Measurements from ENCODE around the gene CHAC2. TPM values are rescaled to one million over a fixed set of nuclear protein-coding genes. Genes with fewer than 3 reads are reported as not detected.

Gene CHAC2
- total RNA-seq, 1 donor from 2014 or later = 2.7 TPM

- no peak for TF ChIP-seq CTCF (IDR thresholded peaks at IDR 0.05)
- H3K4me3 Mint-ChIP-seq (ENCODE audit: unreplicated experiment) = no peak overlapping the region
- no peak for DNase-seq (ENCODE audit: low spot score)
- H3K36me3 Mint-ChIP-seq (ENCODE audit: low read depth) = peaks cover 9% of the 10 kb centered on the region
- H3K4me1 Mint-ChIP-seq (ENCODE audit: low read depth) = peaks cover 5% of the 10 kb centered on the region
- H3K27ac Mint-ChIP-seq (ENCODE audit: unreplicated experiment) = no peak overlapping the region
- no peaks in the 10 kb centered on the region for H3K9me3 Mint-ChIP-seq (ENCODE audit: low read depth)
- H3K27me3 Mint-ChIP-seq (ENCODE audit: low read depth) = no peaks in the 10 kb centered on the region
These were observed 9.5 kb downstream of the CHAC2 start for GRCh38 chr2:53777134-53777533.

- H3K4me3 Mint-ChIP-seq (ENCODE audit: unreplicated experiment) = no peak overlapping the region
- no peaks in the 10 kb centered on the region for H3K9me3 Mint-ChIP-seq (ENCODE audit: low read depth)
- H3K27me3 Mint-ChIP-seq (ENCODE audit: low read depth) = no peaks in the 10 kb centered on the region
- H3K36me3 Mint-ChIP-seq (ENCODE audit: low read depth) = peaks cover 9% of the 10 kb centered on the region
- peaks cover 9% of the 10 kb centered on the region for H3K4me1 Mint-ChIP-seq (ENCODE audit: low read depth)
- TF ChIP-seq CTCF (IDR thresholded peaks at IDR 0.05) = no peak
- H3K27ac Mint-ChIP-seq (ENCODE audit: unreplicated experiment) = no peak overlapping the region
- DNase-seq (ENCODE audit: low spot score) = no peak
These were observed 11.0 kb downstream of the CHAC2 start for GRCh38 chr2:53778536-53779162.

GRCh38 chr2:53780056-53780455 lies 12.5 kb downstream of the CHAC2 start:
- Mint-ChIP-seq H3K4me3 (ENCODE audit: unreplicated experiment) (no peak overlapping the region), H3K36me3 (ENCODE audit: low read depth) (peaks cover 7% of the 10 kb centered on the region), H3K9me3 (ENCODE audit: low read depth) (no peaks in the 10 kb centered on the region), H3K4me1 (ENCODE audit: low read depth) (peaks cover 21% of the 10 kb centered on the region), H3K27ac (ENCODE audit: unreplicated experiment) (no peak overlapping the region), H3K27me3 (ENCODE audit: low read depth) (no peaks in the 10 kb centered on the region)
- TF ChIP-seq CTCF (IDR thresholded peaks at IDR 0.05) = no peak
- DNase-seq (ENCODE audit: low spot score) = no peak

- Mint-ChIP-seq H3K27ac (ENCODE audit: unreplicated experiment) (no peak overlapping the region), H3K27me3 (ENCODE audit: low read depth) (no peaks in the 10 kb centered on the region), H3K9me3 (ENCODE audit: low read depth) (no peaks in the 10 kb centered on the region), H3K4me1 (ENCODE audit: low read depth) (peaks cover 31% of the 10 kb centered on the region), H3K4me3 (ENCODE audit: unreplicated experiment) (no peak overlapping the region), H3K36me3 (ENCODE audit: low read depth) (peaks cover 9% of the 10 kb centered on the region)
- TF ChIP-seq CTCF (IDR thresholded peaks at IDR 0.05) = no peak
- DNase-seq (ENCODE audit: low spot score) = no peak
These were observed 15.1 kb downstream of the CHAC2 start for GRCh38 chr2:53782676-53783075.

- TF ChIP-seq CTCF (IDR thresholded peaks at IDR 0.05) = no peak
- no peak for DNase-seq (ENCODE audit: low spot score)
- peak overlapping the region; percentile 13 for H3K4me3 Mint-ChIP-seq (ENCODE audit: unreplicated experiment)
- peaks cover 46% of the 10 kb centered on the region for H3K4me1 Mint-ChIP-seq (ENCODE audit: low read depth)
- peak overlapping the region; percentile 52 for H3K27ac Mint-ChIP-seq (ENCODE audit: unreplicated experiment)
- peaks cover 5% of the 10 kb centered on the region for H3K36me3 Mint-ChIP-seq (ENCODE audit: low read depth)
- H3K27me3 Mint-ChIP-seq (ENCODE audit: low read depth) = no peaks in the 10 kb centered on the region
- no peaks in the 10 kb centered on the region for H3K9me3 Mint-ChIP-seq (ENCODE audit: low read depth)
These were observed 16.8 kb downstream of the CHAC2 start for GRCh38 chr2:53784436-53784835.

Data from chondrocyte (in vitro differentiated cells).